Fibroblast of pulmonary artery (primary cell): ENCODE results near the gene GSTCD.
A peak's percentile ranks its signal among the peaks of the same experiment; 100 is the strongest.
"Not testable (repeated sequence)": the region's sequence is repeated elsewhere in the genome, so short reads cannot be mapped to it uniquely, and the experiment has no call there.

Experiments used
- DNase-seq: peaks from one replicate; pipeline ENCODE4 v3.0.0-alpha.2; 2010; ENCODE audit warnings: low read depth
- H3K4me3 ChIP-seq: replicated peaks from 2 replicates; pipeline ENCODE4 v1.5.1; 2011; ENCODE audit warnings: low read depth, mild to moderate bottlenecking, control low read depth, low read length, moderate library complexity
- TF ChIP-seq, protein P1 (sequence below): IDR thresholded peaks from 2 replicates; pipeline ENCODE4 v1.5.1; 2011; ENCODE audit warnings: mild to moderate bottlenecking, control low read depth, low read length, inconsistent platforms; ENCODE audit errors: missing control alignments

The GSTCD gene

DNA sequence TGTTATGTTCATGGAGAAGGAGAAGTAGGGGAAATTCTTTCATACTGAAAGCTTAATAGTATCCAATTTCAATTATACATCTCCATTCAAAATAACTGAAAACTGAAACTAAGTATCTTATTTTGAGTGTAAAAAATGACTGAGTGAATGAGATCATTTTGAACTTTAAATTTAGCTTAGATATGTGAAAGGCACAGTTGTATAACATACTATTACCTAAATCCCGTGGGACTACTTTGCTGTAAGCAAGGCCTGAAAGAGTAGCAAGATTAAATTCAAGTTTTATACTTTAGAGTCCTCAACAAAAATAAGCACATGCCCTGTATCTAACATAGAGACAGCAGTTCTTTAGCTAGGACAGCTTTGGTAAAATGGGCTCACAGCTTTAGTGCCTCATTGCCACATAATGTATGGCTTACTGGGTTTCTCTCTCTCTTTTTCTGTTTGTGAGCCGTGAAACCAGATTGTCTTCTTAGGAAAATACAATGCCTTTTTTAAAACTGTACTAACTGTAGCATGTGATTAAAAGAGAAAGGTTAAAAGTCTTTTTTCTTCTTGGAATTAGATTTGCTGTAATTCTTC lies 43.2 kb downstream of the GSTCD start:
- H3K4me3 ChIP-seq, result no peak overlapping the region
- DNase-seq, result no peak
- TF ChIP-seq, protein P1, sequence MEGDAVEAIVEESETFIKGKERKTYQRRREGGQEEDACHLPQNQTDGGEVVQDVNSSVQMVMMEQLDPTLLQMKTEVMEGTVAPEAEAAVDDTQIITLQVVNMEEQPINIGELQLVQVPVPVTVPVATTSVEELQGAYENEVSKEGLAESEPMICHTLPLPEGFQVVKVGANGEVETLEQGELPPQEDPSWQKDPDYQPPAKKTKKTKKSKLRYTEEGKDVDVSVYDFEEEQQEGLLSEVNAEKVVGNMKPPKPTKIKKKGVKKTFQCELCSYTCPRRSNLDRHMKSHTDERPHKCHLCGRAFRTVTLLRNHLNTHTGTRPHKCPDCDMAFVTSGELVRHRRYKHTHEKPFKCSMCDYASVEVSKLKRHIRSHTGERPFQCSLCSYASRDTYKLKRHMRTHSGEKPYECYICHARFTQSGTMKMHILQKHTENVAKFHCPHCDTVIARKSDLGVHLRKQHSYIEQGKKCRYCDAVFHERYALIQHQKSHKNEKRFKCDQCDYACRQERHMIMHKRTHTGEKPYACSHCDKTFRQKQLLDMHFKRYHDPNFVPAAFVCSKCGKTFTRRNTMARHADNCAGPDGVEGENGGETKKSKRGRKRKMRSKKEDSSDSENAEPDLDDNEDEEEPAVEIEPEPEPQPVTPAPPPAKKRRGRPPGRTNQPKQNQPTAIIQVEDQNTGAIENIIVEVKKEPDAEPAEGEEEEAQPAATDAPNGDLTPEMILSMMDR, result no peak

GRCh38 chr4:105753361-105753760 lies 44.8 kb downstream of the GSTCD start:
- no peak overlapping the region for H3K4me3 ChIP-seq
- no peak for DNase-seq
- TF ChIP-seq, protein P1, result no peak

DNA sequence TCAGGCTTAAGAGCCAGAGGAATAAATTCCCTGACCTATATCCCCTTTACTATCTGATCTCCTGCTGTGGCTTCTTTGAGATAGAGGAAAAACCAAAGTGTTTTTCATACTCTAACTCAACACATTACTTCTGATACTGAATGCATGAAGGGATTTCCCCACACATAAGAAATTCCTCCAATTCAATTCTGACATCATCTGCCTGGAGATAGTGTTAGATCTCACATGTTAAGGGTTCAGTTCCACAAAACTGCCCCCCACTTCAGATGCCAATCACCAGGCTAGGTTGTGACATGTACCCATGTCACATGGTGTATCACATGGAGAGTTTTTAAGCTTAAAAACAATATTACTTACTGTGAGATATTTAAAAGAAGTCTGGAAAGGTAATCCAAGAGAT lies 46.8 kb downstream of the GSTCD start:
- TF ChIP-seq, protein P1, result no peak
- DNase-seq, result no peak
- H3K4me3 ChIP-seq, result no peak overlapping the region

- DNase-seq, result no peak
- no peak overlapping the region for H3K4me3 ChIP-seq
- TF ChIP-seq, protein P1, result no peak
Measured at GRCh38 chr4:105758958-105759357, 50.4 kb downstream of the GSTCD start.

GRCh38 chr4:105765690-105766407 lies 57.3 kb downstream of the GSTCD start:
- no peak overlapping the region for H3K4me3 ChIP-seq
- DNase-seq, result peak; percentile 93
- TF ChIP-seq, protein P1, result no peak

DNA sequence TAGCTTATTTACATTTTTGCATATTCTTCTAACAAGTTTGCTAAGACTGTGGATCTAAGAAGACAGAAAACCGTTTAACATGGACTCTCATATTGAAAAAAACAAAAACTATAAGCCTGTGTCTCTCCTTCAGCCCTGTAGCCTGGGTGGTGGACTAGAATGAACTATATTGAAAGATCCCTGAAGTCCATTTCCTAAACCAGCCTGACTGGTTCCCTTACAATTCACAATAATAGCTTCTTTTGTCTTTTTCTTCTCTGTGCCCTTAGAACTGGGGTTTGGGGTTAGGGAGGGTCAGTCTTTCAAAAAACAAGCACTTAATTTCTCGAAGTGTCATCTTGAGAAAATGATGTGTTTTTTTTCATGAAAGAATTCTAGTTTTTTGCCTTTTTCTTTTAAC lies 59.0 kb downstream of the GSTCD start:
- TF ChIP-seq, protein P1, result no peak
- DNase-seq, result no peak
- H3K4me3 ChIP-seq, result no peak overlapping the region

DNA sequence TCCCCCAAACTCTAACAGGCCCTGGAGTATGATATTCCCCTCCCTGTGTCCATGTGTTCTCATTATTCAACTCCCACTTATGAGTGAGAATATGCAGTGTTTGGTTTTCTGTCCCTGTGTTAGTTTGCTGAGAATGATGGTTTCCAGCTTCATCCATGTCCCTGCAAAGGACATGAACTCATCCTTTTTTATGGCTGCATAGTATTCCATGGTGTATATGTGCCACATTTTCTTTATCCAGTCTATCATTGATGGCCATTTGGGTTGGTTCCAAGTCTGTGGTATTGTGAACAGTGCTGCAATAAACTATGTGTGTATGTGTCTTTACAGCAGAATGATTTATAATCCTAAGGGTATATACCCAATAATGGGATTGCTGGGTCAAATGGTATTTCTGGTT lies 61.9 kb downstream of the GSTCD start:
- not testable (repeated sequence) for DNase-seq, H3K4me3 ChIP-seq

DNA sequence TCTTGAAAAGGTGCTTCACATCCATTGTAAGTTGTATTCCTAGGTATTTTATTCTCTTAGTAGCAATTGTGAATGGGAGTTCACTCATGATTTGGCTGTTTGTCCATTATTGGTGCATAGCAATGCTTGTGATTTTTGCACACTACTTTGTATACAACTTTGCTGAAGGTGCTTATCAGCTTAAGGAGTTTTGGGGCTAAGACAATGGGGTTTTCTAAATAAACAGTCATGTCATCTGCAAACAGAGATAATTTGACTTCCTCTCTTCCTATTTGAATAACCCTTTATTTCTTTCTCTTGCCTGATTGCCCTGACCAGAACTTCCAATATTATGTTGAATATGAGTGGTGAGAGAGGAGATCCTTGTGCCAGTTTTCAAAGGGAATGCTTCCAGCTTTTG lies 63.5 kb downstream of the GSTCD start:
- H3K4me3 ChIP-seq, DNase-seq: not testable (repeated sequence)

DNA sequence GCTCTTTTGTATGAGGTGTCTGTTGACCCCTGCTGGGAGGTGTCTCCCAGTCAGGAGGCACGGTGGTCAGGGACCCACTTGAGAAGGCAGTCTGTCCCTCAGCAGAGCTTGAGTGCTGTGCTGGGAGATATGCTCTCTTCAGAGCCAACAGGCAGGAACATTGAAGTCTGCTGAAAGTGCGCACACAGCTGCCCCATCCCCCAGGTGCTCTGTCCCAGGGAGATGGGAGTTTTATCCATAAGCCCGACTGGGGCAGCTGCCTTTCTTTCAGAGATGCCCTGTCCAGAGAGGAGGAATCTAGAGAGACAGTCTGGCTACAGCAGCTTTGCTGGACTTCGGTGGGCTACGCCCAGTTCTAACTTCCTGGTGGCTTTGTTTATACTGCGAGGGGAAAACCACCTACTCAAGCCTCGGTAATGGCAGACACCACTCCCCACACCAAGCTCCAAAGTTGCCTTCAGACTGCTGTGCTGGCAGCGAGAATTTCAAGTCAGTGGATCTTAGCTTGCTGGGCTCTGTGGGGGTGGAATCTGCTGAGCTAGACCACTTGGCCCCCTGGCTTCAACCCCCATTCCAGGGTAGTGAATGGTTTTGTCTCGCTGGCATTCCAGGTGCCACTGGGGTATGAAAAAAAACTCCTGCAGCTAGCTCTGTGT lies 67.3 kb downstream of the GSTCD start:
- H3K4me3 ChIP-seq, DNase-seq: not testable (repeated sequence)
